ENCODE measurements around the gene SEC14L1. TPM values are rescaled to one million over a fixed set of nuclear protein-coding genes. Genes with fewer than 3 reads are reported as not detected.
"Not testable (repeated sequence)": the region's sequence is repeated elsewhere in the genome, so short reads cannot be mapped to it uniquely, and the experiment has no call there.

SEC14L1 gene
- total and polyA plus RNA-seq, 5 donors, result 39.6 to 58.4 (median 49.1) TPM

DNA sequence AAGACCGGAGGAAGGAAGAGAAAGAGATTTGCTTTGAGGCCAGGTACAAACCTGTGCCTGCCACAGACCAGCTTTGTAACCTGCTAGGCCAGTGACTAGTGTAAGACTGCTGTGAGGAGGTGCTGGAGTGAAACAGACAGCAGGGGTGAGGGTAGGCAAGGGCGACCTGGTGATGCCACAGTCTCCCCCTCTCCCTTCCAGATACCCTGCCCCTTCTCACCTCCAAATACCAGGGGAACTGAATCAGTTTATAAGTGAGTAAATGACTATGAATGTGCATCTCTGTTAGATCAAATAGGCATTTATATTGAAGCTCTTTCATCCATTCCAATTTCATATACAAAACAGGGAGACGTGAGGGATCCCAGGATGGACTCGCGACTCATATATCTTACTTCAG lies 9.4 kb downstream of the SEC14L1 start:
- Histone ChIP-seq H3K4me1 (ENCODE audit: control insufficient read depth, insufficient read depth, low read length) (peaks cover 22% of the 10 kb centered on the region), H3K27me3 (ENCODE audit: control insufficient read depth, insufficient read depth) (no peaks in the 10 kb centered on the region), H3K27ac (ENCODE audit: low read length) (peak overlapping the region; percentile 34), H3K4me3 (ENCODE audit: low read length) (no peak overlapping the region), H3K9me3 (ENCODE audit: control insufficient read depth, low read length) (no peaks in the 10 kb centered on the region)
- DNase-seq, result no peak
- ATAC-seq, result no peak
- intact Hi-C loops (cut with DNase I), result no loop called here
- whole genome bisulfite sequencing, result 80% methylated on average over 5 of the region's 5 CpGs

DNA sequence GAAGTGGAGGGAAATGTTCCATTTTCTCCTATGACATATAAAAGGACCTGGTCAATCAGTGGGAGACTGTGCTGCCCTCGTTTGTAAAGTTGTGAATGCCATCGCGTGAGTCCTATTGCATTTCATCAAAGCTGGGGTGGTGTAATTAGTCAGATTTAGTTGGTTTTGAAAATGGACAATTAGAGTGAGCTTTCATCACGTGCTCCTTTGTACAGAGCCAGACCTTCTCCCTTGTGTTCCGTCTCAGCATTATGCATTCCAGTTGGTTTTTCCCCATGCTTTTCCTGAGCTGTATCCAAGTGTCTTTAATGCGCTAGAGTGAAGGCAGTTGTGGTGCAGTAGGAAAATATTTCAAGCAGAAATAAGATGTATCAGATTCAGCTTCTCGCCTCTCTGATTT lies 10.4 kb downstream of the SEC14L1 start:
- H3K27me3 ChIP-seq (ENCODE audit: control insufficient read depth, insufficient read depth), result no peaks in the 10 kb centered on the region
- DNase-seq, result no peak
- ATAC-seq, result peak in 1 of 2 donors; percentile 17
- no peaks in the 10 kb centered on the region for H3K9me3 ChIP-seq (ENCODE audit: control insufficient read depth, low read length)
- intact Hi-C loops (cut with DNase I), result no loop called here
- H3K4me3 ChIP-seq (ENCODE audit: low read length), result no peak overlapping the region
- peak overlapping the region; percentile 42 for H3K27ac ChIP-seq (ENCODE audit: low read length)
- WGBS, result 65% methylated on average over 7 of the region's 7 CpGs
- H3K4me1 ChIP-seq (ENCODE audit: control insufficient read depth, insufficient read depth, low read length), result peaks cover 16% of the 10 kb centered on the region

DNA sequence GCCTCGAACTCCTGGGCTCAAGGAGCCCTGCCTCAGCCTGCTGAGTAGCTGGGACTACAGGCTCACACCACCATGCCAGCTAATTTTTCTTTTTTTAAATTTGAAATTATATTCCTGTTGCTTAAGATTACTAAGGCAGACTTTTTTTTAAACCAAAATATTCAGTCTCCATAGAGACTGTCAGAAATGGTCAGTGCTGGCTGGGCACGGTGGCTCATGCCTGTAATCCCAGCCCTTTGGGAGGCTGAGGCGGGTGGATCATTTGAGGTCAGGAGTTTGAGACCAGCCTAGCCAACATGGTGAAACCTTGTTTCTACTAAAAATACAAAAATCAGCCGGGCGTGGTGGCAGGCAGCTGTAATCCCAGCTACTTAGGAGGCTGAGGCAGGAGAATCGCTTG lies 11.3 kb downstream of the SEC14L1 start:
- ATAC-seq; intact Hi-C loops (cut with DNase I); H3K27me3 ChIP-seq (ENCODE audit: control insufficient read depth, insufficient read depth); H3K4me3 ChIP-seq (ENCODE audit: low read length); H3K9me3 ChIP-seq (ENCODE audit: control insufficient read depth, low read length); H3K27ac ChIP-seq (ENCODE audit: low read length); DNase-seq: not testable (repeated sequence)
- peaks cover 16% of the 10 kb centered on the region for H3K4me1 ChIP-seq (ENCODE audit: control insufficient read depth, insufficient read depth, low read length)
- 67% methylated on average over 6 of the region's 6 CpGs for WGBS

DNA sequence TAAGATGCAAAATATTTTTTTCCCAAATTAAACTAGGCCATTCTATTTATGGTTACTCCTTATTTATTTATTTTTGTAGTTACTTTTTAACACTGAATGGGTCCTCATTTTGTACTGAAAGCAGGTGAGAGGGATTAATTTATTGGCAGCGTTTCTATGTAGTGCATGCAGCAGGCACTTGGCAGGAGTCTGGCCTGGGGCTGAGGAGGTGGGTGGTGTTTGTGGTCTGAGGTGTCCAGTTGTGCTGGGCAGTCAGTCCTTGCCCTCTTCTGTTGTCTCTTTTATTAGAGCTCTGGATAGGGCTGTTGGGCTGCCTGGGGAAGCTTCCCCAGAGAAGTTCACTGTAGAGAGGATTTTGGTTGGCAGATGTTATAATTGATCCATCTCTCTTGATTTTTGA lies 12.7 kb downstream of the SEC14L1 start:
- Histone ChIP-seq H3K27ac (ENCODE audit: low read length) (peak overlapping the region; percentile 42), H3K4me1 (ENCODE audit: control insufficient read depth, insufficient read depth, low read length) (peaks cover 10% of the 10 kb centered on the region), H3K9me3 (ENCODE audit: control insufficient read depth, low read length) (no peaks in the 10 kb centered on the region), H3K27me3 (ENCODE audit: control insufficient read depth, insufficient read depth) (no peaks in the 10 kb centered on the region), H3K4me3 (ENCODE audit: low read length) (no peak overlapping the region)
- intact Hi-C loops (cut with DNase I), result no loop called here
- DNase-seq (no peak), ATAC-seq (peak in 1 of 2 donors; percentile 34)
- WGBS, result 42% methylated on average over 1 of the region's 1 CpG

DNA sequence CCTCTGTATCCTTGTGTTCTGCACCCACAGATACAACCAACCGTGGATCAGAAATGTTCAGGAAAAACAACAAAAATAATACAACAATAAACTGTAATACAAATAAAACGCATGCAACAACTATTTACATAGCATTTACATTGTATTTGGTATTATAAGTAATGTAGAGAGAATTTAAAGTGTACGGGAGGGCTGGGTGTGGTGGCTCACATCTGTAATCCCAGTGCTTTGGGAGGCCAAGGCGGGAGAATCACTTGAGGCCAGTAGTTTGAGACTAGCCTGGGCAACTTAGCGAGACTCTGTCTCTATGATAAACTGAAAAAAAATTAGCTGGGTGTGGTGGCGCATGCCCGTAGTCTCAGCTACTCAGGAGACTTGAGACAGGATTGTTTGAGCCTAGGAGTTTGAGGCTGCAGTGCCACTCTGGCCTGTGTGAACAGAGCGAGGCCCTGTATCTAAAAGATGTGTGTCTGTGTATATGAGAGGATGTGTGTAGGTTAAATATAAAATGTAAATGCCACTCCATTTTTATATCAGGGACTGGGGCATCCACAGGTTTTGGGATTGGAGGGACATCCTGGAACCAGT lies 13.3 kb downstream of the SEC14L1 start:
- Histone ChIP-seq H3K27ac (ENCODE audit: low read length) (peak overlapping the region; percentile 6), H3K27me3 (ENCODE audit: control insufficient read depth, insufficient read depth) (no peaks in the 10 kb centered on the region), H3K4me3 (ENCODE audit: low read length) (no peak overlapping the region), H3K4me1 (ENCODE audit: control insufficient read depth, insufficient read depth, low read length) (peaks cover 4% of the 10 kb centered on the region), H3K9me3 (ENCODE audit: control insufficient read depth, low read length) (no peaks in the 10 kb centered on the region)
- ATAC-seq (no peak), DNase-seq (no peak)
- 83% methylated on average over 8 of the region's 8 CpGs for WGBS
- intact Hi-C loops (cut with DNase I), result no loop called here

DNA sequence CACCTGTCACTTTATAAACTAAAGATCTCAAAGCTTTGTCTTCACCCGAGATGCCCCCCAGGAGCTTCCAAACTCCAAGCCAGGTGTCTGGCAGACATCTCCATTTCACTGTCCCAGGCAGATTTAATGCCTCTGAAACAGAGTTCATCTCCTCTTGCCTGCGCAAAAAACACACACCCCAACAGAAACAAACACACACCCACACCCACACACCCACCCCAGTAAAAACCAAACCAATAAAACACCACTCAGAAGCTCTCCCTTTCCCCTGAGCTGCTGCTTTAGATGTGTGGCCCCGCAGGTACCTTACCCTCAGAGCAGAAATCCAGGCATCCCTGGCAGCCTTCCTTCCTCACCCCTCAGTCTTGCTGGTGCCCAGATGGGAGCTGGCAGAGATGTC lies 14.4 kb downstream of the SEC14L1 start:
- intact Hi-C loops (cut with DNase I), result no loop called here

DNA sequence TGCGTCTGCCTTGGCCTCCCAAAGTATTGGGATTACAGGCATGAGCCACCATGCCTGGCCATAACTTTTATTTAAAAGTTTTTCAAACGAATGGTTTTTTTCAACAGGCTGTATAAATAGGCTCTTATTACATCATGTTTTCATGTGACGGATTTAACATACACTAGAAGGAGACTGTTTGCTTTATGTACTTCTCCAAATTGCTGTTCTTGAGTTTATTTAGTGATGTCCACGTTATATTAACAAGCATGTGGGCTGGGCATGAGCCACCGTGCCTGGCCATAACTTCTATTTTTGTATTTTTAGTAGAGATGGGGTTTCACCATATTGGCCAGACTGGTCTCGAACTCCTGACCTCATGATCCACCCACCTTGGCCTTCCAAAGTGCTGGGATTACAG lies 17.0 kb downstream of the SEC14L1 start:
- H3K27me3 ChIP-seq (ENCODE audit: control insufficient read depth, insufficient read depth); H3K4me1 ChIP-seq (ENCODE audit: control insufficient read depth, insufficient read depth, low read length); DNase-seq; H3K9me3 ChIP-seq (ENCODE audit: control insufficient read depth, low read length); intact Hi-C loops (cut with DNase I); H3K4me3 ChIP-seq (ENCODE audit: low read length); ATAC-seq; H3K27ac ChIP-seq (ENCODE audit: low read length): not testable (repeated sequence)
- 74% methylated on average over 6 of the region's 6 CpGs for WGBS

More for the DNA sequence above, 14.4 kb downstream of the SEC14L1 start:
- Histone ChIP-seq H3K4me1 (ENCODE audit: control insufficient read depth, insufficient read depth, low read length) (peaks cover 3% of the 10 kb centered on the region), H3K27me3 (ENCODE audit: control insufficient read depth, insufficient read depth) (no peaks in the 10 kb centered on the region), H3K9me3 (ENCODE audit: control insufficient read depth, low read length) (no peaks in the 10 kb centered on the region), H3K4me3 (ENCODE audit: low read length) (no peak overlapping the region), H3K27ac (ENCODE audit: low read length) (no peak overlapping the region)
- no peak for DNase-seq
- WGBS, result 73% methylated on average over 3 of the region's 3 CpGs
- peak in 1 of 2 donors; percentile 36 for ATAC-seq

DNA sequence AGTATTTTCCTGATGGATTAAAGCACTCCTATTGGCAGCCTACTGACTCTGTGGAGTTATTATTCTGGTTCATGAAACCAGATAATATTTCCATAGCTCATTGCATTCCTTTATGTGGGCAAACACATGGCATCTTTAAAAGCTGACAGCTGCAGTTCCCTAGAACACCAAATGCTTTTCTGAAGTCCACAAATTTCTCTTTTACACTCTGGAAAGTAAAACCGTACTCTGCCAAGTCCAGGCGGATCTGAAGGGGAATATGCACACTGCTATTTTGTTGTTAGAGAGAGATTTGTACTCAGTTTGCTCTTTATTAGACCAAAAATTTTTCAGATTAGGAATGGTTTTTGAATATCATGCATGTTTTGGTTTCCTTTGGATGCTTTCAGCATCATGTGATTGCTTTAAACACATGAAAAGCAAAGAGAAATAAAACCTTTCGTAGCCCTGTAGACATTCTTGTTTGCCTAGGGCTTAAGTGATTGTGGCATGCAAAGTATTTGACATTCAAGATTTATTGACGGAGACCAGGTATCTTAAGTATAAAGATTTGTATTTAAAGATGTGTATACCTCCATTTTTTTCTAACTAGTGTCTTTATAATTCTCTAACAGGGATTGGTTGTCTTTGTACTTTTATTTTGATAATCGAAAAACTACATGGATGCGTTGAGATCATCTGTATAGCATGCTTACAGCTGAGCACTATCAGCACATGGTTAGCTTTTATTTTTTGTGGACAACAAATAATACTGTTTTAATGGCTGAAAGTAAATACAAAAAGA lies 19.5 kb downstream of the SEC14L1 start:
- intact Hi-C loops (cut with DNase I), result no loop called here
- peaks cover 11% of the 10 kb centered on the region for H3K4me1 ChIP-seq (ENCODE audit: control insufficient read depth, insufficient read depth, low read length)

DNA sequence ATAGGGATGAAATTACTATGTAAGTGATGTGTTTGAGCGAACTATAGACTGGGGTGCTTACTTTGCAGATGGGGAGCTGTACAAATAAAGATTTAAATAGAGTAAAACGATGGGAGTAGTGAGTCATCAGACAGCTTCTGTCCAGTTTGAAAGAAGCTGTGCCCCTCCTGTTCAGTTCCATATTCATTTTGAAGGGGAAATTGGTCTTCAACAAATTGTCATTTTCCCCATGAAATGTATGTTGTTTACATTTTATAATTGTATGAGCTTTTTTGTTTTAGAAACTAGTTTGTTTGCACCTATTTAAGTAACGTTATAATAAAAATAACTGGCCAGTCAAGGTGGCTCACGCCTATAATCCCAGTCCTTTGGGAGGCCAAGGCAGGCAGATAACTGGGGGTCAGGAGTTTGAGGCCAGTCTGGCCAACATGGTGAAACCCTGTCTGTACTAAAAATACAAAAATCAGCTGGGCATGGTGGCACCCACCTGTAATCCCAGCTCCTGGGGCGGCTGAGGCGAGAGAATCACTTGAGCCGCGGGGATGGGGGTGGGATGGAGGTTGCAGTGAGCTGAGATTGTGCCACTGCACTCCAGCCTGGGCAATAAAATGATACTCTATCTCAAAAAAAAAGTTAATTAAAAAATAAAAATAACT lies 20.2 kb downstream of the SEC14L1 start:
- no peak for ATAC-seq
- H3K27ac ChIP-seq (ENCODE audit: low read length), result no peak overlapping the region
- intact Hi-C loops (cut with DNase I), result no loop called here
- peaks cover 12% of the 10 kb centered on the region for H3K4me1 ChIP-seq (ENCODE audit: control insufficient read depth, insufficient read depth, low read length)
- H3K9me3 ChIP-seq (ENCODE audit: control insufficient read depth, low read length), result no peaks in the 10 kb centered on the region
- WGBS, result 68% methylated on average over 8 of the region's 8 CpGs
- DNase-seq, result no peak
- H3K4me3 ChIP-seq (ENCODE audit: low read length), result no peak overlapping the region
- no peaks in the 10 kb centered on the region for H3K27me3 ChIP-seq (ENCODE audit: control insufficient read depth, insufficient read depth)

More for the DNA sequence above, 19.5 kb downstream of the SEC14L1 start:
- Histone ChIP-seq H3K4me3 (ENCODE audit: low read length) (no peak overlapping the region), H3K27ac (ENCODE audit: low read length) (no peak overlapping the region), H3K27me3 (ENCODE audit: control insufficient read depth, insufficient read depth) (no peaks in the 10 kb centered on the region), H3K9me3 (ENCODE audit: control insufficient read depth, low read length) (no peaks in the 10 kb centered on the region)
- 24% methylated on average over 6 of the region's 6 CpGs for WGBS
- ATAC-seq, result no peak
- no peak for DNase-seq

DNA sequence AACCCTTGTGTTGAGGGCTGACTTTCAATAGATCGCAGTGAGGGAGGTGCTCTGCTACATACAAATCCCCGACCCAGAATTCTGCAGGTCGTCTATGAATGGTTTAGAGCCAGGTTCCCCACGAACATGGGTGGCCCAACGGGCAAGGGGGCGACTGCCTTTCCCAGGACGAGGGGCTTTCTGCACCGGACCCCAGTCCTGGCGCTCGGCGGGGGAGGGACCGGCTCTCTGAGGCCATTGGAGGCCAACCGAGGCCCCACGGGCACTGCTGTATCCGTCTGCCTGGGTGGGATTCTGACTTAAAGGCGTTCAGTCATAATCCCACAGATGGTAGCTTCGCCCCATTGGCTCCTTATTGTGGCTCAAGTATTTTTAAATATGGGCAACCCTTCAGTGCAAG lies 21.2 kb downstream of the SEC14L1 start:
- 77% methylated on average over 17 of the region's 17 CpGs for WGBS
- Histone ChIP-seq H3K27ac (ENCODE audit: low read length) (no peak overlapping the region), H3K9me3 (ENCODE audit: control insufficient read depth, low read length) (no peaks in the 10 kb centered on the region), H3K4me1 (ENCODE audit: control insufficient read depth, insufficient read depth, low read length) (peaks cover 12% of the 10 kb centered on the region), H3K4me3 (ENCODE audit: low read length) (no peak overlapping the region), H3K27me3 (ENCODE audit: control insufficient read depth, insufficient read depth) (no peaks in the 10 kb centered on the region)
- no peak for ATAC-seq
- intact Hi-C loops (cut with DNase I), result no loop called here
- DNase-seq, result peak in 1 of 3 donors; percentile 65

DNA sequence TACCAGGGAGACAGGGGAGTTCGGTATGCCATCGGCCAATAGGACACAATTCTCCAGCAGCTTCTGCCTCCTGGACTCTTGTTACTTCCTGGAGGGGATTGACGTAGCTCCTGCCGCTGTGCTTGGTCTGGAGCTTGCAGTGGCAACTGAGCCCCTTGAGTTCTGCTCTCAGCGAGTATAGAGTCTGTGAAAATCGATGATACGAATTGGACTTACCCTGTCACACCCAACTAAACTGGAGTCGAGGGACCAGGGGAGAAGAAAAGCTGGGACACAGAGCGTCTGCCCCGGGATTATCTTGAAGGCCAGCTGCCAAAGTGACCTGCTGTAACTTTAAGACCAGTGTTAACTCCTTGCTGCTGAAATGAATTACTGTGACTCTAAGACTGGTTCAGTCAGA lies 22.2 kb downstream of the SEC14L1 start:
- Histone ChIP-seq H3K9me3 (ENCODE audit: control insufficient read depth, low read length) (peaks cover 1% of the 10 kb centered on the region), H3K27me3 (ENCODE audit: control insufficient read depth, insufficient read depth) (no peaks in the 10 kb centered on the region), H3K4me1 (ENCODE audit: control insufficient read depth, insufficient read depth, low read length) (peaks cover 12% of the 10 kb centered on the region), H3K27ac (ENCODE audit: low read length) (peak overlapping the region; percentile 80), H3K4me3 (ENCODE audit: low read length) (no peak overlapping the region)
- WGBS, result 18% methylated on average over 10 of the region's 10 CpGs
- peak; percentile 49 to 62 for ATAC-seq
- intact Hi-C loops (cut with DNase I), result no loop called here
- DNase-seq, result no peak
